Dermis microvascular lymphatic vessel endothelial cell (primary cell): ENCODE results near the gene ZNF644. TPM values are rescaled to one million over a fixed set of nuclear protein-coding genes. Genes with fewer than 3 reads are reported as not detected.
A peak's percentile ranks its signal among the peaks of the same experiment; 100 is the strongest.

Experiments used
- DNase-seq, 2 donors: peaks; one replicate each; pipeline versions ENCODE4 v3.0.0 to v3.0.0-alpha.2; 2010; ENCODE audit warnings: low read depth in 2 of 2
- total RNA-seq: library from RNA; depleted of rRNA; stranded (reverse); fragments of >200 nt; gene quantifications from 2 replicates; pipeline ENCODE4 v1.2.1, GENCODE V29; 2014

The ZNF644 gene
- total RNA-seq, 1 donor from 2014 or later = 35.9 TPM

- no peak for DNase-seq
Observed at GRCh38 chr1:91022518-91022929, 689 bp upstream of the ZNF644 start.

- DNase-seq = peak; percentile 64 to 93
Observed at GRCh38 chr1:91020967-91021685, 709 bp downstream of the ZNF644 start.

- no peak for DNase-seq
Observed at GRCh38 chr1:91020486-91020885, 1.3 kb downstream of the ZNF644 start.

- peak in 1 of 2 donors; percentile 19 for DNase-seq
Observed at GRCh38 chr1:91018006-91018405, 3.8 kb downstream of the ZNF644 start.

GRCh38 chr1:91015794-91016550 is 5.9 kb downstream of the ZNF644 start:
- no peak for DNase-seq

- no peak for DNase-seq
Observed at GRCh38 chr1:91015358-91015780, 6.5 kb downstream of the ZNF644 start.

- no peak for DNase-seq
Observed at GRCh38 chr1:91014475-91014874, 7.4 kb downstream of the ZNF644 start.

- no peak for DNase-seq
Observed at GRCh38 chr1:91013302-91013701, 8.5 kb downstream of the ZNF644 start.

- DNase-seq = no peak
Observed at GRCh38 chr1:91012196-91012595, 9.6 kb downstream of the ZNF644 start.

GRCh38 chr1:91011726-91012125 is 10.1 kb downstream of the ZNF644 start:
- peak; percentile 15 to 29 for DNase-seq

GRCh38 chr1:91007827-91008226 is 14.0 kb downstream of the ZNF644 start:
- no peak for DNase-seq

- no peak for DNase-seq
Observed at GRCh38 chr1:91007092-91007491, 14.7 kb downstream of the ZNF644 start.

- no peak for DNase-seq
Observed at GRCh38 chr1:91006113-91006908, 15.5 kb downstream of the ZNF644 start.

GRCh38 chr1:91005285-91005684 is 16.6 kb downstream of the ZNF644 start:
- DNase-seq = no peak

GRCh38 chr1:91004145-91004544 is 17.7 kb downstream of the ZNF644 start:
- DNase-seq = no peak

- no peak for DNase-seq
Observed at GRCh38 chr1:90996742-90997413, 25.0 kb downstream of the ZNF644 start.

- DNase-seq = no peak
Observed at GRCh38 chr1:90995311-90995894, 26.4 kb downstream of the ZNF644 start.

GRCh38 chr1:90994461-90994860 is 27.4 kb downstream of the ZNF644 start:
- DNase-seq = no peak

GRCh38 chr1:90993245-90993644 is 28.6 kb downstream of the ZNF644 start:
- DNase-seq = no peak

GRCh38 chr1:90990779-90991178 is 31.1 kb downstream of the ZNF644 start:
- DNase-seq = no peak

- DNase-seq = no peak
Observed at GRCh38 chr1:90989990-90990389, 31.8 kb downstream of the ZNF644 start.
